Aorta (tissue), 5 donors: Measurements from ENCODE around the gene LUC7L3. TPM values are rescaled to one million over a fixed set of nuclear protein-coding genes. Genes with fewer than 3 reads are reported as not detected.
"Not testable (repeated sequence)": the region's sequence is repeated elsewhere in the genome, so short reads cannot be mapped to it uniquely, and the experiment has no call there.

ENCODE experiments used
- ATAC-seq: fragments of 200-7000 bp; cut with Tn5 transposase; one replicate; pipeline ENCODE4 v1.9.1; 2022; ENCODE audit warnings: moderate library complexity; ENCODE audit not compliant: low FRiP score
- DNase-seq, 2 donors: peaks; one replicate each; pipeline ENCODE4 v3.0.0-alpha.2; 2020
- H3K27ac ChIP-seq, 2 donors: one replicate each; pipeline ENCODE4 v1.5.1; 2013; ENCODE audit warnings: low read length in 2 of 2, mild to moderate bottlenecking in 2 of 2, moderate library complexity in 2 of 2, control low read depth in 1 of 2, inconsistent platforms in 1 of 2, low read depth in 1 of 2
- H3K27me3 ChIP-seq, 2 donors: one replicate each; pipeline ENCODE4 v1.6.1; 2013; ENCODE audit warnings: control low read depth in 1 of 2, low read length in 1 of 2, mild to moderate bottlenecking in 1 of 2, moderate library complexity in 1 of 2; ENCODE audit not compliant: insufficient read depth in 2 of 2, control insufficient read depth in 1 of 2
- H3K36me3 ChIP-seq, 2 donors: one replicate each; pipeline ENCODE4 v1.6.1; 2013; ENCODE audit warnings: control low read depth in 1 of 2, low read length in 1 of 2, mild to moderate bottlenecking in 1 of 2; ENCODE audit not compliant: insufficient read depth in 2 of 2, control insufficient read depth in 1 of 2
- H3K4me1 ChIP-seq, 2 donors: one replicate each; pipeline ENCODE4 v1.6.1; 2013; ENCODE audit warnings: low read length in 2 of 2, control low read depth in 1 of 2, mild to moderate bottlenecking in 1 of 2, moderate library complexity in 1 of 2; ENCODE audit not compliant: insufficient read depth in 2 of 2, control insufficient read depth in 1 of 2
- H3K4me3 ChIP-seq, 2 donors: one replicate each; pipeline ENCODE4 v1.5.1; 2013; ENCODE audit warnings: low read length in 2 of 2, control low read depth in 1 of 2, mild to moderate bottlenecking in 1 of 2
- H3K9me3 ChIP-seq: one replicate; pipeline ENCODE4 v1.6.1; 2013; ENCODE audit warnings: mild to moderate bottlenecking, low read length; ENCODE audit not compliant: control insufficient read depth
- WGBS, 2 donors: extraction: QIAGEN DNeasy Blood & Tissue Kit; methylation state at CpG; one replicate each; pipeline ENCODE4 v1.1.7; 2013; 5-methylcytosine and 5-hydroxymethylcytosine counted together
- intact Hi-C, 2 donors: fragments of 100-400 bp; cut with DNase I; formaldehyde crosslinking; loops; one replicate each; pipeline versions ENCODE4 v1.14.2 to v1.15.0; 2022
- polyA plus RNA-seq, 2 donors: library from polyadenylated mRNA; stranded (reverse); fragments of 200-250 nt; gene quantifications; one replicate each; pipeline ENCODE4 v1.2.3, GENCODE V29; 2013
- total RNA-seq, 2 donors: library from RNA; stranded (reverse); fragmentation: NEBNext Ultra II Directional; extraction: Animal tissue kit (Norgen Biotek cat#: 25700); gene quantifications; one replicate each; pipeline ENCODE4 v1.2.1, GENCODE V29; 2021
- donor health status: healthy with polysubstance abuse.
- donor health status: Bipolar disorder and iron deficiency.
- donor health status: DM: no; HTN: no; CAD: no.
- donor health status: DM: no; HTN: no; CAD: no.
- donor health status: DM: yes; HTN: yes; CAD: no.

Gene LUC7L3
- total and polyA plus RNA-seq, 4 donors, result 123 to 852 (median 168) TPM

DNA sequence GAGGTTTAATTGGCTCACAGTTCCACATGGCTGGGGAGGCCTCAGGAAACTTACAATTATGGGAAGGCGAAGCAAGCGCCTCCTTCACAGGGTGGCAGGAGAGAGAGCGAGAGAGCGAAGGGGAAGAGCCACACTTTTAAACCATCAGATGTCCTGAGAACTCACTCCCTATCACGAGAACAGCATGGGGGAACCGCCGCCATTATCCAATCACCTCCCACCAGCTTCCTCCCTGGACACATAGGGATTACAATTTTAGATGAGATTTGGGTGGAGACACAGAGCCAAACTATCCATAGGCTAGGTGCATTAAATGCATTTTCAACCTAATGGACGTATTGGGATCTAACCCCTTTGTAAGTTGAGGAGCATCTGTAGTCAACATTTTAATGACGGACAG lies 6.8 kb upstream of the LUC7L3 start:
- no peaks in the 10 kb centered on the region for H3K9me3 ChIP-seq
- DNase-seq (no peak), ATAC-seq (no peak)
- no peak overlapping the region for H3K4me3 ChIP-seq
- no peaks in the 10 kb centered on the region for H3K36me3 ChIP-seq
- no peak overlapping the region for H3K27ac ChIP-seq
- intact Hi-C loops, result no loop called here
- H3K27me3 ChIP-seq, result no peaks in the 10 kb centered on the region
- H3K4me1 ChIP-seq, result no peaks in the 10 kb centered on the region
- 87 to 89% methylated on average over 9 of the region's 9 CpGs for WGBS, 2 donors

DNA sequence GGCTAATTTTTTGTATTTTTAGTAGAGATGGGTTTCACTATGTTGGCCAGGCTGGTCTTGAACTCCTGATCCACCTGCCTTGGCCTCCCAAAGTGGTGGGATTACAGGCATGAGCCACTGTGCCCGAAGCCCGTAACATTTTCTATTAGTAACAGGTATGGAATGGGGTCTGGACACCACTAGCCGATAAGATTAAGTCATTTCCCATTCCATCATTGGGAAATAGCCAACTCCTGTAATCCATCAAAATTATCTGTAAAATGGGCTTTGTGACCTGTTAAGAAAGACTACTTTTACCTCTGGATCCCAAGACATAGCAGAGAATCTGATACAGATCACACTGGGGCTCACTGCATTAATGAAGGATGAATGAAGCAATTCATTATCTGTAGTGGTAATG lies 3.9 kb upstream of the LUC7L3 start:
- DNase-seq, result no peak
- intact Hi-C loops, result no loop called here
- Histone ChIP-seq H3K36me3 (no peaks in the 10 kb centered on the region), H3K4me3 (no peak overlapping the region), H3K27me3 (no peaks in the 10 kb centered on the region), H3K4me1 (no peaks in the 10 kb centered on the region), H3K27ac (no peak overlapping the region), H3K9me3 (no peaks in the 10 kb centered on the region)
- no peak for ATAC-seq
- WGBS, 2 donors, result 75 to 76% methylated on average over 3 of the region's 3 CpGs

GRCh38 chr17:50719924-50720794 lies 756 bp downstream of the LUC7L3 start:
- Histone ChIP-seq H3K9me3 (no peaks in the 10 kb centered on the region), H3K36me3 (no peaks in the 10 kb centered on the region), H3K27me3 (no peaks in the 10 kb centered on the region), H3K4me1 (peaks cover 0 to 2% of the 10 kb centered on the region in 2 donors), H3K27ac (peak overlapping the region; percentile 76 to 92), H3K4me3 (peak overlapping the region; percentile 83 to 99)
- WGBS, 2 donors, result 0 to 1% methylated on average over 25 of the region's 25 CpGs
- DNase-seq (no peak), ATAC-seq (no peak)
- intact Hi-C loops, result loop anchor here in 1 of 2 donors (1.0 kb wide), 1 partner anchor 12 kb away; no protein-coding TSS in a partner anchor

- WGBS, 2 donors, result 6 to 11% methylated on average over 7 of the region's 7 CpGs
- Histone ChIP-seq H3K9me3 (no peaks in the 10 kb centered on the region), H3K36me3 (no peaks in the 10 kb centered on the region), H3K27me3 (no peaks in the 10 kb centered on the region), H3K4me1 (peaks cover 0 to 2% of the 10 kb centered on the region in 2 donors), H3K27ac (no peak overlapping the region), H3K4me3 (peak overlapping the region; percentile 49 to 99)
- DNase-seq (no peak), ATAC-seq (no peak)
- intact Hi-C loops, result no loop called here
Measured at GRCh38 chr17:50721194-50722010, 2.0 kb downstream of the LUC7L3 start.

- ATAC-seq (no peak), DNase-seq (no peak)
- H3K4me1 ChIP-seq, result peaks cover 0 to 5% of the 10 kb centered on the region in 2 donors
- H3K27ac ChIP-seq, result no peak overlapping the region
- H3K36me3 ChIP-seq, result no peaks in the 10 kb centered on the region
- H3K27me3 ChIP-seq, result no peaks in the 10 kb centered on the region
- H3K4me3 ChIP-seq, result no peak overlapping the region
- 32% methylated on average over 3 of the region's 3 CpGs for WGBS, 2 donors
- intact Hi-C loops, result no loop called here
- no peaks in the 10 kb centered on the region for H3K9me3 ChIP-seq
Measured at GRCh38 chr17:50722746-50723145, 3.3 kb downstream of the LUC7L3 start.

- DNase-seq, H3K4me1 ChIP-seq, H3K9me3 ChIP-seq, intact Hi-C loops, H3K27ac ChIP-seq, H3K27me3 ChIP-seq, H3K36me3 ChIP-seq, ATAC-seq, H3K4me3 ChIP-seq: not testable (repeated sequence)
- WGBS, 2 donors, result 81 to 86% methylated on average over 6 of the region's 6 CpGs
Measured at GRCh38 chr17:50724622-50725021, 5.2 kb downstream of the LUC7L3 start.

DNA sequence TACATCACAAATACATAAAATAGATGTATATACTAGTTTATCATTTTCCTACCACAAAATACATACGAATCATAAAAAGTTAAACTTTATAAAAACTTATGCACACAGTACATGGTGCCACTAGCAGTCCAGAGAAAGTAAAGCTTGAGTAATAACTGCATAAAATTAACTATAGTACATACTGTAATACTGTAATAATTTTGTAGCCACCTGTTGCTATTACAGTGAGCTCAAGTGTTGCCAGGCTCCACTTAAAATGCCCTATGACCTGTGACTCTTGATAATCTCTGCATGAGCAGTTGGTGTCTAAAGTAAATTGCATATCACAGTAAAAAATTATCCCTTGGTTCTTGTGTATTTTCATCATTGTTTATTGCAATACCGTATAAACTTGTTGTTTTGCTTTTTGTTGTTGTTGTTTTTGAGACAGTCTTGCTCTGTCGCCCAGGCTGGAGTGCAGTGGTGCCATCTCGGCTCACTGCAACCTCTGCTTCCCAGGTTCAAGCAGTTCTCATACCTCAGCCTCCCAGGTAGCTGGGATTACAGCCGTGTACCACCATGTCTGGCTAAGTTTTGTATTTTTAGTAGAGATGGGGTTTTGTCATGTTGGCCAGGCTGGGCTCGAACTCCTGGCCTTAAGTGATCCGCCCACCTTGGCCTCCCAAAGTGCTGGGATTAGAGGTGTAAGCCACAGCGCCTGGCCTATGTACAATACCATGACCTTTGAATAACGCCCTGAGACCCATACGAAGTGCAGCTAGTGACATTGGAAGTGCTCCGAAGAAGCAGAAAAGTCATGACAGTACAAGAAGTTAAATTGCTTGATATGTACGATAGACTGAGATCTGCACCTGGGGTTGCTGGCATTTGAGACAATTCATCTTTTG lies 6.6 kb downstream of the LUC7L3 start:
- peaks cover 3 to 5% of the 10 kb centered on the region in 2 donors for H3K4me1 ChIP-seq
- H3K27ac ChIP-seq, result no peak overlapping the region
- H3K27me3 ChIP-seq, result no peaks in the 10 kb centered on the region

DNA sequence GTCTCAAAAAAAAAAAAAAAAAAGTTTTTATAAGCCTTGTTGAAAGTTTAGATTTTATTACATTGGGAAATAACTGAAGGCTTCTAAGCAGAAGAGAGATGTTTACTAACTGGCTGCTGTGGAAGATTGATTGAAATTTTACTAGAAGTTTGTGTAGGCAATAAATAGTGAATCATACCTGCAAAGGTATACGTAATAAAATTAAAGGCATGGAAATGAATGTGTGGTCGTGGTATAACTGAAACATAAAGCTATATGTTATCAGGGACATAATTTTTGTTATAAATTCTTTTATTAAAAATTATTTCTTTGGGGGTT lies 8.7 kb downstream of the LUC7L3 start:
- ATAC-seq (no peak), DNase-seq (no peak)
- no peak overlapping the region for H3K27ac ChIP-seq
- H3K36me3 ChIP-seq, result no peaks in the 10 kb centered on the region
- intact Hi-C loops, result no loop called here
- WGBS, 2 donors, result 81 to 88% methylated on average over 2 of the region's 2 CpGs
- no peak overlapping the region for H3K4me3 ChIP-seq
- no peaks in the 10 kb centered on the region for H3K27me3 ChIP-seq
- H3K9me3 ChIP-seq, result no peaks in the 10 kb centered on the region
- H3K4me1 ChIP-seq, result peaks cover 4 to 9% of the 10 kb centered on the region in 2 donors

More for the DNA sequence above, 6.6 kb downstream of the LUC7L3 start:
- H3K4me3 ChIP-seq, result no peak overlapping the region
- DNase-seq, result no peak
- no peaks in the 10 kb centered on the region for H3K36me3 ChIP-seq
- no peaks in the 10 kb centered on the region for H3K9me3 ChIP-seq
- no peak for ATAC-seq
- intact Hi-C loops, result no loop called here
- WGBS, 2 donors, result 78 to 80% methylated on average over 12 of the region's 12 CpGs
